GM19035 (cell line): ENCODE results near the gene GLTP.

Source experiments
- ATAC-seq: cut with Tn5 transposase; IDR thresholded peaks from one replicate; pipeline ENCODE4 v1.9.1; 2021; ENCODE audit not compliant: unreplicated experiment

Gene GLTP

DNA sequence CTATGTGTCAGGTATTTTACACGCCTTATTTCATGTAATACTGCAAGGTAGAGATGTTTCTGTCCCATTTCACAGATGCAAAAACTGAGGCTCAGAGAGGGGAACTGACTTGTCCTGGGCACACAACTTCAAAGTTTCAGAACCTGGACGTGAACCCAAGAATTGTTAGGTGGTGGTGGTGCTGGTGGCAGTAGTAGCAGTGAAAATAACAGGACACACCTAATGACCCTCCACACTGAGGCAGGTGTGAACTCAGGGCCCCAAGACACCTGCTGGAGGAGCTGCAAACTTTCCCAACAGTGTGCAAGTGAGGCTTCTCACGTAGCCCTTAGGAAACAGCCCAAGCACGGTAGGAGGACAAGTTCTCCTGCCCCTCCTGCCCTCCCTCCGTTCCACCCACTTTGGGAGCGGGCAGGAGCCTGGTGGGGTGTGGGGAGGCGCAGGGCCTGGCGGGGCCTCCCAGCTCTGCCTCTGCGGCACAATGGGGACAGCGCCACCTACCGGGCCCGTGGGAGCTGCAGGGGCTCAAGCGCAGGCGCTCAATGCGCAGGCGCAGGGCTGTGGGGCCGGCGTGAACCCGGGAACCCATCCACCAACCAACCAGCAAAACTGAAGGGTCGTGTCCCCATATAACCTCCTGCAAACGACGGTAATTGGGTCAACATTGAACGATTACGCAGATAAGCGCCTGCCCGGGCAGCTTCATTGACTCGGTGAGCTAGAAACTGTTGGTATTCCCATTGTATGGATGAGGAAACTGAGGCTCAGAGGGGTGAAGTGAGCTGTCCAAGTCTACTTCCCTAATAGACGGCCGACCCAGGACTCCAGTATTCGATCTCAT is 35.1 kb downstream of the GLTP start:
- ATAC-seq, result peak; percentile 91

DNA sequence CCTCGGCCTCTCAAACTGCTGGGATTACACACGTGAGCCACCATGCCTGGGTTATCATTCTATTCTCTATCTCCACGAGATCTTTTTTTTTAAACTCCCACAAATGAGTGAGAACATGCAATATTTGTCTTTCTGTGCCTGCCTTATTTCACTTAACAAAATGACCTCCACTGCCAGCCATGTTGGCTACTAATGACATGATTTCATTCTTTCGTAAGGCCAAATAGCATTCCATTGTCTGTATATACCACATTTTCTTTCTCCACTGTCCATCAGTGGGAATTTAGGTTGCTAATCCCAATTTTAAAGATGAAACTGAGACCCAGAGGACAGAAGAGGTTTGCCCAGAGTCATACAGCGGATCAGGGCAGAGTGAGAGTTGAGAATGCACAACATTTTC is 36.2 kb downstream of the GLTP start:
- no peak for ATAC-seq

DNA sequence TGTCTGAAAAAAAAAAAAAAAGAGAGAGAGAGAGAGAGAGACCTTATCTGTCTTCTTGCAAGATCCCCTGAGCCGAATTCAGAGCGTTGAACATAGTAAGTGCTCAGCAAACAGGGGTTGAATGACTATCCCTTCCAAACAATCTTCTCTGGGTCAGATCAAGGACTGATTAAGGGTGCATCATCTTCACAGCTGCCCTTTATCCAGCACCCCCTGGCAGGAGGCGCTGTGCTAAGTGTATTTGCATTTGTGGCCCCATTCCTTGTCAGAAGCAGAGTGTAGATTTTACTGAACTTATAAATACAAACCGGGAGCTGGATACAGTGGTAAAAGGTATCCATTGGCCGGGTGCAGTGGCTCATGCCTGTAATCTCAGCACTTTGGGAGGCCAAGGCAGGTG is 38.3 kb downstream of the GLTP start:
- no peak for ATAC-seq

DNA sequence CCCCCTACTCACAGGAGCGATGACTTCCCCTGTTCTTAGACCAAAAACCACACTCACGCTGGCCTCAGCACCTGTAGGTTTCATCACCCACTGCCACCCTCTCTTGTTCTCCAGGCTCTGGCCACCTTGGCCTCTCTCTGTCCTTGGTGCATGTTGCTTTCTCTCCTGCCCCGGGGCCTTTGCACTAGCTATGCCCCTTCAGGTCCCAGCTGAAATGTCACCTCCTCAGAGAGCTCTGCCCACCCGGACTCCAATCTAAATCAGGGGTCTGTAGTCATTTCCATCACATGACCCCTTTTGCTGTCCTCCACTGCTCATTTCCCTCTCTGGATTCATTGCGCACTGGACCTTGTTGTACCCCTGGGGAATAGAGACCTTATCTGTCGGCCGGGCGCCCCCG is 39.0 kb downstream of the GLTP start:
- no peak for ATAC-seq

DNA sequence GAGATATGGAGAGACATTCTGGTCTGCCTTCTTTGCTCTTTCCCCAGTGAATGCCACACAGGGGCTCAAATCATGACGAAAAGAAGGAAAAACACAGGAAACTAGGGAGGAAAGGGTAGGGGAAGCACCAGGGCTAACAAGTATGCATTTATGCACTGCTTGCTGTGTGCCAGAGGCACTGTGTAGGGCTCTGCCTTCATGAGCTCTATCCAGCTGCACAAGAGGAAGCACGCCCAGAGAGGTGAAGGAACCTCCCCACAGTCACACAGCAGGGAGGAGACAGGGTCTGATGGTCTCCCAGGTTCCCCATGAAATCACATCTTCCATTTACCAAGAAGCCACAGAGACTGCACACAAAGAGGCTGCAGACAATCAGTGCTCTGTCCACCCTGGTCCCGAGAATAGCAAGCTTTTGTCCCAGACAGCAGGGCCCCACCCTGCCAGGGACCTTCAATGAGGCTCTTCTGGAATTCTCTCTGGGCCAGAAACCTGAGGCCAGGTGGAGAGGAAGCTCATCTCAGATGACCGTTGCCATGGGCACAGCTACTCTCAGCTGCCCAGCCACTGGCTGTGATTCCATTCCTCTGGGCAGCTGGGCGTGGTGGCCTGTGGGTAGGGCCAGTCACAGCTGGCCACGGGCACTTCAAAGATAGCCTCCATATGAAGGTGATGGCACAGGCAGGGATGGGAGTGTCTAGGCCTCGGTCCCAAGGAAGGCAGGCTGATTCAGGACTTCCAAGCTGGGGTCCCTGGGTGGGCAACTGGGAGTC is 39.9 kb downstream of the GLTP start:
- ATAC-seq, result no peak

DNA sequence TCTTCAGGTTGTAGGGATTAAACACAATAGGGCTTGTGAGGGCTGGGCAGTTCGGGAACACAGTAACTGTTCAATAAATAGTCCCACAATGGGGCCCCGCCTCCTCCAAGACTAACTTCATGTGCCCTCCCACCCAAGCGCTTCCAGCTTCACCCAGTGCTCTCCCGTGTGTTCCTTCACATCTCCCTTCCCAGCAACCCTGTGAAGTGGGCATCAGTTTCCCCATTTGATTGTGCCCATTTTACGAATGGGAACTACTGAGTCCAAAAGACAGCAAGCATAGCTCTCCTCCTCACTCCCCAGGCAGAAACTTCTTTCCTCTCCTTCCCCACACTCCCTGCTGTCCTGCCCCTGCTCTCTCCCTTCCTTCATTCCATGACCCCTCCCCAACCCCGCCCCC is 40.9 kb downstream of the GLTP start:
- ATAC-seq, result no peak

DNA sequence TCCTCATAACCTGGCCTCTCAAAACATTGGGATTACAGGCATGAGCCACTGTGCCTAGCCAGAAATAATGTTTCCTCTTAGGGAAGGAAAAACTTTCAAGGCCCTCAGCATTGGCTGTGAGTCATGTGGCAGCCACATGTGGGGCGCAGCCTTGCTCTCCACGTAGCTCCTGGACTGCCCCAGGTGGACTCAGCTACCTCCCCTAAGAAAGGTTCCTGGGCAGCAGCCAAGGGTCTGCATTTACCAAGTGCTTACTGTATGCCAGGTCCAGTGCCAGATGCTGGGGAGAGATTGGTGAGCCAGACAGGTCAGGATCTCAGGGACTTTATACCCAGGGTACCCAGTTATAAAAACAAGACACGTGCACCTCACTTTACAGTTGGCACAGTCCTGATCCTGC is 43.4 kb downstream of the GLTP start:
- ATAC-seq, result no peak

DNA sequence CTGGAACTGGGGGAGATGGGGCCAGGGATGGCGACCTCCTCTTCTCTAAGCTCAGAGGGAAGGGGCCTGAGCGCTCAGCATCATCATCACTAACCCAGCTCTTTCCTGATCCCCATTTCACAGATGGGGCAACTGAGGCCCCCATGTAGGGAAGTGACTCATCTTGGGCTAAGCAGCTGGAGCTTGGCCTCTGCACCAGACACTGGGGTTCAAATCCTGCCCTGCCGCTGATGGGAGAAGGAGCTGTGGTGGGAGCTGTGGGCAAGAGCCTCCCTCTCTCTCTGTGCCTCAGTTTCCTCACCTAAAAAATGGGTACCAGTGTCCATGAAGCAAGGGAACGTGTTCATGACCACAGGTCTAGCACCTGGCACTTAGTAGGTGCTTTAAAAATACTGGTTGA is 44.5 kb downstream of the GLTP start:
- ATAC-seq, result no peak

DNA sequence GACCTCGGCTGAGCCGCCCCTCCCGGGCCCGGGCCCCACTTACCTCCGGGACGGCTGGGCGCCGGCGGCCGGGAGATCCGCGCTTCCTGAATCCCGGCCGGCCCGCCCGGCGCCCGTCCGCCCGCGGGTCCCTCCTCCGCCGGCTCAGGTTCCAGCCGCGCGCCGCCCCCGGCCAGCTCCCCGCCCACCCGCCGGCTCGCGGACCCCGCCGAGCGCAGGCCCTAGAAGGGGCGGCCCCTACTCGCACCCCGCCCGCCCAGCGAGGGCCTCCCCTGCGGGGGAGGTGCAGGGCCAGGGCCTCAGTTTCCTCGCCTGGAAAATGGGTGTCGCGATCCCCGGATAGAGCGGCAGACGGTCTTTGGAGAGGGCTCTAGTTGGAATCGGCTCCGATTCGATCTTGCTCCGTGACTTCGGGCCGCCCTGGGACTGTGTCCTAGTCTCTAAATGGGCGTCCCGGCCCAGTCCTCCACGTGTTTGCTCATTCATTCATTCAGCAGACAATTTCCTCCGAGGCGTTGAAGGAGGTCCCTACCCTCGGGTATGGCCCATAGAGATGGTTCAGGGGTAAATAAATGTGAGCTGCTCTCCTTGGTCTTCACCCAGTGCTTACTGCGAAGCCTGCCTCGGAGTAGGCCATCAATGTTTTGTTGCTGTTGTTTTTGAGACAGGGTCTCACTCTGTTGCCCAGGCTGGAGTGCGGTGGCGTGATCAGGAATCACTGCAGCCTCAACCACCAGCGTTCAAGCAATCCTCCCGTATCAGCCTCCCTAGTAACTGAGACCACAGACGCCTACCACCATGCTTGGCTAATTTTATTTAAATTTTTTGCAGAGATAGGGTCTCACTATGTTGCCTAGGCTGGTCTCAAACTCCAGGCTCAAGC is 46.8 kb downstream of the GLTP start, which contains the start of gene TRPV4:
Gene TRPV4, minus strand, starts transcription at position 92 of the 883 bp plus-strand sequence. CDS start 18,602 bp downstream, outside the sequence.
- no peak for ATAC-seq

DNA sequence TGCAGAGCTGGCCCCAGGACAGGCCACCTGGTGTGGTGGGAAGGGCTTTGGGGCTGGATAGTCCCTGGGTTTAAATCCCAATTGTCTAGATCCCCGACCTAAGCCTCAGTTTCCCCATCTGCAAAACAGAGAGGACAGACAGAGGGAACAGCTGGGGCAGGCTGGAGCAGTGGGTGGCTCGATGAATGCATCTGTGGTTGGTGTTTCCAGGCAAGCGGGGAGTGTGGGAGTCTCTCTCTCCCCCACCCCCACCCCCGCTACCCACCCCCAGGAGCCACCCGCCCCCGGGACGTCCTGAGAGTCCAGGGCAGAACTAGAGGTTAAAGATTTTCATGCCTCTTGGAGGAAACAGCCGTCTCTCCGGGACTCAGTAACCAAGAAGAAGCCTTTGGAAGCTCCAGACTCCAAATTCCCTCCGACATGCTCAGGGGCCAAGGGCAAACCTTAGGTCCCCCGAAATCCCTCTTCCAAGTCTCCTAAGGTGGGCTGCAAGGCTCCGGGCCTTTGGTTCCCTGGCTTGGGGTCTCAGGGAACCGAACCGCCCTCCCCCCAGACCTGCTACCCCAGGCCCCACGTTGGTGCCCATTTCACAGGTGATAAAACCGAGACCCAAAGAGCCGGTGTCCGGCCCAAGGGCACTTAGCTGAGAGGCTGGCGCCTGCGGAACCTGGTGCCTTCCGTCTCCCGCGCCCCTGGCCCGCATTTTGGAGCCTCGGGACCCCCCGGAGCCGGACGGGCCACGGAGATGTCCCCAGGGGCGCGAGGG is 47.6 kb downstream of the GLTP start:
- no peak for ATAC-seq

DNA sequence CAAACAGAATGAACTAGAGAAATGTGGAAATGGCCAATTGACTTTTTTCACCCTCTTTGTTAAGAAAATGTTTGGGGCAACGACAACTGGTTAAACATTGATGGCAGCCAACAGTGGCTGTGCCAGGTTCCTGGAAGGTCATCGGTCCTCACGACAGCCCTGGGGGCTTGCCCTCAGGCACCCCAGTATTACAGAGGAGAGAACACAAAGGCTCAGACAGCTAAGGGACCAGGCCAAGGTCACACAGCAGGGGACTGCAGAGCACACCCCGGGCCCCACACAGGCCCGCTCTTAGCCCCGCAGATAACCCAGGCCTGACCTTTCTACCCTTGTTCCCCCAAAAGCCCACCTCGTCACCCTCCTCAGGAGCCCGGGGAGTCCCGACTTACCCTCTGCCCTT is 48.4 kb downstream of the GLTP start:
- no peak for ATAC-seq

DNA sequence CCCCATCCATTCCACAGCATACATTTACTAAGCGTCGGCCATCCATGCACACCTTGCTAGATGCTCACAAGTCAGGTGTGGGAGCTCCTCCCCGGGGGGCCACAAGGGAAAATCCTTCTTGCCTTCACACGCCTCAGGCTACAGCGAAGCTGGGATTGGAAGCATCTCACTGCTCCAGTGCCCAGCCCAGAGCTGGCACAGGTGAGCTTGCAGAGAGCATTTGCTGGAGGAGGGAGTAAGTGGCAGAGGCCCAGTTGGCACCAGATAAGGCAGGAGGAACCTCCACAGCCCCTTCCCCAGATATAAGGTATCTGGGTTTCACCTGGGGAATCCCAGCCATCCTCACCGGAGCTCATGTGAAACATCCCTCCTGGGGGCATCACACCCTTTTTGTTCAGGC is 49.0 kb downstream of the GLTP start:
- no peak for ATAC-seq

DNA sequence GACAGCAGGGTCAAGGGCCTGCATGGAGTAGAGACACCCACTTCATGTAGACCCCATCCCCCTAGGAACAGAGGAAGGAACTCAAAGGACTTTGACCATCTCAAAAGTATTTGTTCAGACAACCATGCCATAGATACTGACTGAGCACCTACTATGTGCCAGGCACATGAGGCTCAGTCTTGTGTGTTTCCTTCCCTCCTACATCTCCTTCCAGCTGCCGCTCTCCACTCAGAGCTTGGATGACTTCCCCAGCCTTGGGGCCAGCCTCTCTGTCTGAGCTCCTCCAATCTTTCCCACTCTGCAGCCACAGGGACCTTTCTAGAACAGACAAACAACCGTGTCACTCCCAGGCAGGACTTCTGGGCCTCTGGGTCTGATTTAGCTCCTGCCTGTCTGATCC is 49.6 kb downstream of the GLTP start:
- no peak for ATAC-seq

DNA sequence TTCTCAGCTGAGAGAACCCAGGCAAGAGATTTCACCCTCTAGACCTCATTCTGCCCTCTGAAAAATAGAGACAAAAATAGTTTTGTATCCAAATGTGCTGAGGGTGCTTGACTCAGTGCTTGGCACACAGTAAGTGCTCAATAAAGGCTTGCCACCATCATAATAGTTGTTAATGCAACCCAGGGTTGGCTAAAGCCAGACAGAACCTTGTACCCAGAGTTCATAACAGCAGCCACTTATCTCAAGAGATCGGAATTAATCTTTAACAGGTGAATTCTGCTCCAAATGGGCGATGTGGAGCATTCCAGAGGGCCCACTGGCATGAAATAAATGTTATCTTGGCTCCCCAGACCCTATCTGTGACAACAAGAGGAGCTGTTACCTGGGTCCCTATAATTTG is 50.1 kb downstream of the GLTP start:
- no peak for ATAC-seq

DNA sequence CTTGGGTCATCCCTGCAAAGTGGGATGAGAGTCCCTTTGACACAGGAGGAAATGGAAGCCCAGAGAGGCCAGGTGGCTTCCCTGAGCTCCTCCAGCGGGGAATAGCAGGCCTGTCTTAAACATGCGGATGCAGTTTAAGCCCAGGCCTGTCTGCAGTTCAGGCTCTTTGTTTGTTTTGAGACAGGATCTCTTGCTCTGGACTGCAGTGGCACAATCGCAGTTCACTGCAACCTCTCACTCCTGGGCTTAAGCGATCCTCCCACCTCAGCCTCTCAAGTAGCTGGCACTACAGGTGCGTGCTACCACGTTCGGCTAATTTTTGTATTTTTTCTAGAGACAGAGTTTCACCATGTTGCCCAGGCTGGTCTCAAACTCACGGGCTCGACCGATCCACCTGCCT is 50.7 kb downstream of the GLTP start:
- ATAC-seq, result no peak

DNA sequence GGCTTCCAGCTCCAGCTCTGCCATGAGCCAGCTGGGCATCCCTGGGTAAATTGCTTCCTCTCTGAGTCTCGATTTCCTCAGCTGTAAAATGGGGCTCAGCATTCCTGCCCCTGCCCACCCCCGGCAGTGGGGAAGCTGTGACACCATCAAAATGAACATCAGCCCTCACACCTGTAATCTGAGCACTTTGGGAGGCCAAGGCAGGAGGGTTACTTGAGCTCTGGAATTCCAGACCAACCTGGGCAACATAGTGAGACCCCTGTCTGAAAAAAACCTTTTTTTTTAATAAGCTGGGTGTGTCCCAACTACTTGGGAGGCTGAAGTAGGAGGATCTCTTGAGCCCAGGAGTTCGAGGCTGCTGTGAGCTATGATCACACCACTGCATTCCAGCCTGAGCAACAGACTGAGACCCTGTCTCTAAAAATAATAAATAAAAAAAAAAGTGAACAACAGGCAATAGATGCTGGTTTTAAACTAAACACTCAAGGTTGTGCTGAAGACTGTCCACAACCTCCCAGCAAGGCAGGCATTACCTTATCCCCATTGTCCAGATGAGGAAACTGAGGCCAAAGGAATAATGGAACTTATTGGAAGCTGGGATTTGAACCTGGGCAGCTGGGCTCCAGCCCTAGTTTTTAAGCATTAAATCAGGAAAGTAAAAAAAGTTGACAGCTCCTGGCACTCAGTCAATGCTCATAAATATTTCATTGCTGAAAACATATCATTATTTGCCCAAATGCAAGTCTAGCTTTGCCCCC is 51.4 kb downstream of the GLTP start:
- no peak for ATAC-seq

DNA sequence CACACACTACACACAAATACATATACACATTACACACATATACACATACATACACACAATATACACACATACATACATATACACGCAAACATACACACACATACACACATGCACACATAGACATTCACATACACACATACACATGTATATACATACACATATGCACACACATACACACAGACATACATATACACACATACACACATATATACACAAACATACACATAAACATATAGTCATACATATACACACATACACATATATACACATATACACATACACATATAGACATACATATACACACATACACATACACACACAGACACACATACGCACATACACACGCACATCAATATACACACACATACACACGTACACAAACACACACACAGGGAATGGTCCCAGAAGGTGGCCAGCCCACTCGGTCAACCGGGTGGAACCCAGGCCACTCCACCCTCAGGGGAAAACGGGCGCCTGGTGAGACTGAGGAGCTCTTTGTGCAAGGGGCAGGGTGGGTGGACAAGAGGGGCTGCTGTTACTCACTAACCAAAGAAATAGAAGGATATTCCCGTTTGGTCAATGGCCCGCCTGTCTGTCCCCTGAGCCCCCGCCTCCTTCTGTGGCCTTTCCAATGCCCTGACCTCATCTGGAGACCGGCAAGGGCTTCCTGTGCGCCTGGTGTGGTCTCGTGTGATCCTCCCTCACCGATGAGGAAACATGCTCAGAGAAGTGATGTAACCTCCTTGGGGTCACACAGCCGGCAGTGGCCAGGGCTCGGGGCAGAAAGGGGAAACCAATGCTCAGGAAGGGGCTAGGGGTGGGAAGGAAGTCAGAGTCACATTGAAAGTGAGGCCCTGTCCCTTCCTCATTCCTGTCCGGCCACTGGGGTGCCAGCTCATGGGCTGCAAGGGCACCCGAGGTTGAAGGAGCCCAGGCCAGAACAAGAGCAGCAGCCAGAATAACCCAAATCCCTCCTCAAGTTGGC is 52.5 kb downstream of the GLTP start:
- ATAC-seq, result no peak

DNA sequence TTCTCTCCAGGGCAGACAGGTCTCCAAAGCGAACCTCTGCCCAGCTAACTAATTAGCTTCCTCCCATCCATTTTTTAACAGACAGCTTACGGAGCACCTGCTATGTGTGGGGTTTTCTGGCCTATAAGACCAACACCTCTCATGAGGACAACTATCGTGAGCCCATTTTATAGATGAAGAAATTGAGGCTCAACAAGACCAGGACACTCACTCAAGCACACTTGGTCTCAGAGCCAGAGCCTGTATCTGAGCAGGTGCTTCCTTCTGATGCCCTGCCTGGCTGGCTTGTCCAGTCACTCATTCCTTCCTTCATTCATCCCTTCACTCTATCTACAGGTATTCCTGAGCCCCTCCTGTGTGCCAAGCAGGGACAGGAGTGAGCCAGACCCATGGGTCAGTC is 53.3 kb downstream of the GLTP start:
- no peak for ATAC-seq

DNA sequence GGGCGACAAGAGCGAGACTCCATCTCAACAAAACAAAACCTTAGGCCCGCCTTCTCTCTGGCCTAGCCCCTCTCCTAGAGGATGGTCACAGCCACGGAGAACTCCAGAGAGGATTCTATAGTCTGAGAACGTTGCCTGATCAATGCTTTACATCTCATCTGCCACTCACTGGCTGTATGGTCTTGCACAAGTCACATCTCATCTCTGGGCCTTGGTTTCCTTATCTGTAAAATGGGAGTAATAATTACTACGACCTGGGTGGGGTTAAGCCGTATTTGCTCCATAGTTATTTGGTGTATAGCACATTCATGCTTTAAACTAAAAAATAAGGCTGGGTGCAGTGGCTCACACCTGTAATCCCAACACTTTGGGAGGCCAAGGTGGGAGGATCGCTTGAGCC is 55.6 kb downstream of the GLTP start:
- no peak for ATAC-seq
